Prostate gland (tissue), 2 donors: ENCODE measurements around the gene IFNAR1. TPM values are rescaled to one million over a fixed set of nuclear protein-coding genes. Genes with fewer than 3 reads are reported as not detected.
"Not testable (repeated sequence)": the region's sequence is repeated elsewhere in the genome, so short reads cannot be mapped to it uniquely, and the experiment has no call there.

Experiments
- DNase-seq: peaks from one replicate; pipeline ENCODE4 v3.0.0-alpha.2; 2019; ENCODE audit warnings: low spot score
- H3K27ac ChIP-seq, 2 donors: fragments of 200-600 bp; sonication (generic); 2 replicates each; pipeline ENCODE4 v1.5.1; 2017 to 2019
- H3K27me3 ChIP-seq: fragments of 200-600 bp; sonication (generic); replicated peaks from 2 replicates; pipeline ENCODE4 v1.5.1; 2019; ENCODE audit not compliant: insufficient read depth
- H3K36me3 ChIP-seq, 2 donors: fragments of 200-600 bp; sonication (generic); 1 replicate in 1 of 2; 2 replicates in 1 of 2; pipeline versions ENCODE4 v1.5.1 to v1.8.1; 2017 to 2019
- H3K4me1 ChIP-seq: fragments of 200-600 bp; sonication (generic); replicated peaks from 2 replicates; pipeline ENCODE4 v1.5.1; 2019
- H3K4me3 ChIP-seq, 2 donors: fragments of 200-600 bp; sonication (generic); 2 replicates each; pipeline ENCODE4 v1.5.1; 2017 to 2019
- H3K9me3 ChIP-seq: fragments of 200-600 bp; sonication (generic); 2 replicates; pipeline ENCODE4 v1.5.1; 2017
- POLR2A ChIP-seq: fragments of 450-650 bp; IDR thresholded peaks from one replicate; pipeline ENCODE4 v1.6.1; 2016; ENCODE audit warnings: antibody characterized with exemption, mild to moderate bottlenecking
- POLR2AphosphoS5 ChIP-seq: sonication (generic); formaldehyde crosslinking; IDR thresholded peaks from one replicate; pipeline ENCODE4 v1.6.1; 2017; ENCODE audit warnings: antibody characterized with exemption
- WGBS: methylation state at CpG from one replicate; pipeline ENCODE4 v1.1.5; 2018; 5-methylcytosine and 5-hydroxymethylcytosine counted together
- intact Hi-C: fragments of 100-400 bp; cut with DNase I; formaldehyde crosslinking; loops from one replicate; pipeline ENCODE4 v1.14.2; 2022
- total RNA-seq, 2 donors: library from RNA; depleted of rRNA; stranded (reverse); fragments of >200 nt; gene quantifications; one replicate each; pipeline ENCODE4 v1.1.0, GENCODE V29; 2016
- TF ChIP-seq, protein P1 (sequence below), 4 experiments: fragments of 200-600 bp in 2 of 4; fragments of 450-650 bp in 2 of 4; sonication (generic) in 2 of 4; IDR thresholded peaks; 1 replicate in 3 of 4; 2 replicates in 1 of 4; pipeline ENCODE4 v1.5.1; 2016 to 2019; ENCODE audit warnings: antibody characterized with exemption in 4 of 4, mild to moderate bottlenecking in 2 of 4, moderate library complexity in 2 of 4

The IFNAR1 gene
- total RNA-seq, 2 donors from 2014 or later: 29.8 to 34.4 TPM

DNA sequence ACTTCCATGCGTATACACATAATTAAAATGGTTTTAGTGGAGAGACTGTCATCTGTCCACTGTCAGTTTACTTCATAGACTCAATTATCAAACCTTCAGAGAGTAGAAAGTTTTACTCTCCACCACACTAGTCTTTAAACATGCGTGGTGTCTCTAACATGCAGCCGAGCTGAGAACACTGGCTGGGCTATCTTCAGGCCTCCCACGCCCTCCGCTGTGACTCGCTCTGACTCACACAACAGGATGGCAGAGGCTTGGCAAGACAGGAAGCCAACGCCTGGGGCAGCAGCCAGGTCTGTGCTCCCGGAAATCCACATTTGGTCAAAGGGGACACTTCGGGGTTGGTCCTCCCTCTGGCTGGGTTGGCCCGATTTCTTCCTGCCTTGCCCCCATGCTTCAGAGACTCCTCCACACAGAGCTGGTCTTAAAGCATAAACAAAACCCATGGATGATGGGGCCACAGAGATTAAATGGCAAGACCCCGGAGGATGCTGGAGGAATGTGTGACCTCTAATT lies 55.8 kb downstream of the IFNAR1 start:
- DNase-seq: peak; percentile 87

DNA sequence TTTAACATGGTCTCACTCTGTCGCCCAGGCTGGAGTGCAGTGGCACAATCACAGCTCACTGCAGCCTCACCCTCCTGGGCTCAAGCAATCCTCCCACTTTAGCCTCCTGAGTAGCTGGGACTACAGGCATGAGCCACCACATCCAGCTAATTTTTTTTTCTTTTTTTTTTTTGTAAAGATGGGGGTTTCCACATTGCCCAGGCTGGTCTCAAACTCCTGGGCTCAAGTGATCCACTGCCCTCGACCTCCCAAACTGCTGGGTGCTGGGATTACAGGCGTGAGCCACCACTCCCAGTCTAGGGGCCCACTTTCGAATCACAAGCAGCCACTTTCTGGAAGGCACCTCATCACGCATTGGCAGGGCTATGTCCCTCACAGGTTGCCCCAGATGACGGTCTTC lies 56.6 kb downstream of the IFNAR1 start:
- WGBS: 97% methylated on average over 6 of the region's 6 CpGs
- intact Hi-C loops, H3K27me3 ChIP-seq, DNase-seq, H3K27ac ChIP-seq, H3K36me3 ChIP-seq, H3K4me1 ChIP-seq, H3K4me3 ChIP-seq, H3K9me3 ChIP-seq: not testable (repeated sequence)

More for the DNA sequence above, 55.8 kb downstream of the IFNAR1 start:
- H3K4me1 ChIP-seq: no peaks in the 10 kb centered on the region
- no peak overlapping the region for H3K4me3 ChIP-seq
- H3K36me3 ChIP-seq: no peaks in the 10 kb centered on the region
- no peaks in the 10 kb centered on the region for H3K27me3 ChIP-seq
- intact Hi-C loops: no loop called here
- TF ChIP-seq POLR2A (peak; percentile 59), POLR2AphosphoS5 (peak; percentile 77)
- TF ChIP-seq, protein P1, sequence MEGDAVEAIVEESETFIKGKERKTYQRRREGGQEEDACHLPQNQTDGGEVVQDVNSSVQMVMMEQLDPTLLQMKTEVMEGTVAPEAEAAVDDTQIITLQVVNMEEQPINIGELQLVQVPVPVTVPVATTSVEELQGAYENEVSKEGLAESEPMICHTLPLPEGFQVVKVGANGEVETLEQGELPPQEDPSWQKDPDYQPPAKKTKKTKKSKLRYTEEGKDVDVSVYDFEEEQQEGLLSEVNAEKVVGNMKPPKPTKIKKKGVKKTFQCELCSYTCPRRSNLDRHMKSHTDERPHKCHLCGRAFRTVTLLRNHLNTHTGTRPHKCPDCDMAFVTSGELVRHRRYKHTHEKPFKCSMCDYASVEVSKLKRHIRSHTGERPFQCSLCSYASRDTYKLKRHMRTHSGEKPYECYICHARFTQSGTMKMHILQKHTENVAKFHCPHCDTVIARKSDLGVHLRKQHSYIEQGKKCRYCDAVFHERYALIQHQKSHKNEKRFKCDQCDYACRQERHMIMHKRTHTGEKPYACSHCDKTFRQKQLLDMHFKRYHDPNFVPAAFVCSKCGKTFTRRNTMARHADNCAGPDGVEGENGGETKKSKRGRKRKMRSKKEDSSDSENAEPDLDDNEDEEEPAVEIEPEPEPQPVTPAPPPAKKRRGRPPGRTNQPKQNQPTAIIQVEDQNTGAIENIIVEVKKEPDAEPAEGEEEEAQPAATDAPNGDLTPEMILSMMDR (IDR thresholded peaks at IDR 0.05): peak in 1 of 4 experiments; percentile 4
- H3K9me3 ChIP-seq: no peaks in the 10 kb centered on the region
- H3K27ac ChIP-seq: peak overlapping the region; percentile 9 to 64
- 23% methylated on average over 11 of the region's 11 CpGs for WGBS

DNA sequence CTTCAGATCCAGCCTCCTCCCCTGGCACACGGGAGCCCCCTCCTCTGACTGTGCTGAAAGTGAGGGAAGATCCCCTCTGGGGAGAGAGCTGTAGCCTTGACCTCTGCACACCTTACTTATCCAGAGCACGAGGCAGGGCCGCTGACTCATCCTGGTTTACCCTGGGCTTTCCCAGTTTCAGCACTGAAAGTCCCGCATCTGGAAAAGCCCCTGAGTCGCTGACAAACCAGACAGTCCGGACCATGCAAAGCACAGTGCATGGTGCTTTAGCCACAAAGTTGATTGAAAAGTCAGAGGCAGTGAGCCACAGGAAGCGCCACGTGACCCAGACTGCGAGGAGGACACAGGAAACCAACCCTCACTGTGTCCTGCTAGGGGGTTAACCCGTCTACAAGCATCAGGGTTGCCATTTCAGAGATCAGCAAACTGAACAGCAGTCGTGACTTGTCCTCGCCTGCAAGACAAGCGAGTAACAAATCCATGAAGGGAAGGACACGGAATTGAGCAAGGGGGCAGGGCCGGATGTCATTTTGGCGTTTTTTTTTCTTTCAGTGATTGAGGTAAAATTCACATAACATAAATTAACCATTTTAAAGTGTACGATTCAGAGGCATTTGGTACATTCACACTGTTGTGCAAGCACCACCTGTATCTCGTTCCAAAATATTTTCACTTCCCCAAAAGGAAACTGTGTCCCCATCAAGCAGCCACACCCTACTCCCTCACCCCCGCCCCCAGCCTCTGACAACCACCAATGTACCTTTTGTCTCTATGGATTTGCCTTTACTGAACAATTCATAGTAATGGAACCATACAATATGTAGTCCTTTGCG lies 58.5 kb downstream of the IFNAR1 start:
- Histone ChIP-seq H3K4me3 (no peak overlapping the region), H3K4me1 (no peaks in the 10 kb centered on the region), H3K27me3 (no peaks in the 10 kb centered on the region), H3K9me3 (no peaks in the 10 kb centered on the region), H3K36me3 (no peaks in the 10 kb centered on the region), H3K27ac (peak overlapping the region in 1 of 2 donors; percentile 23)
- peak; percentile 38 for DNase-seq
- 26% methylated on average over 20 of the region's 20 CpGs for WGBS
- intact Hi-C loops: no loop called here
- TF ChIP-seq POLR2A: no peak
- TF ChIP-seq POLR2AphosphoS5: peak; percentile 24

DNA sequence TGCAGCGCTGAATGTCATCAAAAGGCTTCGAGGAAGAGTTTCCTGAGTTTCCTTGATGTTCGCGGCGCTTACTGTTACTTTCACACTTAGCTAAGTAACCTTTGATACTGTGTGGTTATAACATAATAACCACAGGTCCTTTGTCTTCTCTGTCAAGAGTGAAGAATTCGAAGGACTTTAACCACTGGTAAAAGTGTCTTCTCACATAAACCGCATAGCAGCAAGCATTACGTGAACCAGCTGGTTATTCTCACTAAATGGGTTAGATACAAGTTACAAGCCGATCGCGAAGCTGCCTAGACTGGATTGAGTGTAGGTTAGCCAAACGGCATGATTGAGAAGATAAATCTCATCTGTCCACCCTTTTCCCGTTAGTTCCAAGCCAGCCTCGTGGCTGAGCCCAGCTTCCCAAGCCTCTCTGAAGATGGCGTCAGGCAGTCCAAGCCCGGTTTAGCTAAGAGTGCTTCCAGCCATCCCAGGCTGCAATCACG lies 60.1 kb downstream of the IFNAR1 start:
- DNase-seq: no peak
- TF ChIP-seq, protein P1 (IDR thresholded peaks at IDR 0.05): no peak
- TF ChIP-seq POLR2AphosphoS5 (no peak), POLR2A (no peak)
- Histone ChIP-seq H3K4me1 (no peaks in the 10 kb centered on the region), H3K27ac (no peak overlapping the region), H3K36me3 (no peaks in the 10 kb centered on the region), H3K27me3 (no peaks in the 10 kb centered on the region), H3K4me3 (no peak overlapping the region), H3K9me3 (no peaks in the 10 kb centered on the region)
- WGBS: 75% methylated on average over 17 of the region's 17 CpGs
- intact Hi-C loops: no loop called here

DNA sequence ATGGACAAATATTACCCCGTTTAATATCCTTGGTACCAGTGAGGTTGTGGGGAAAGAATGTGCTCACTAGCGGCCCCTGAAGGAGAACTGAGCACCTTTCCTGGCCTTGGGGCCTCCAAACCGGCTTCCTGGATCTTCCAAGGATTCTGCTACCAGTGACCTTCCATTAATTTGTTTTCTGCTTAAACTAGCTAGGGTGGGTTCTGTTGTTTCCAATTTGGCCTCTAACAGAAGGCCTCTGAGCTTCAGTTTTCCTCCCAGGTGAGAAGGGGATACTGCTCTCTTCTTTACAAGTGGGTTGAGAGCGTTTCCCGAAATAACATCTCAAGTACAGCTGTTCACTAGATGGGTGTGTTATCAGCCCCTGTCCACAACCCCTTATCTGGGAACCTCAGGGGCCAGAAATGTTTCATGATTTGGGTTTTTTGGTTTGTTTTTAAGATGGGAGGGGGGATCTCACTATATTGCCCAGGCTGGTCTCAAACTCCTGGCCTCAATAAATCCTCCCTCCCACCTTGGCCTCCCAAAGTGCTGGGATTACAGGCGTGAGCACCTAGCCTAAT lies 61.5 kb downstream of the IFNAR1 start:
- no peak for TF ChIP-seq POLR2A
- no peak for TF ChIP-seq POLR2AphosphoS5
- TF ChIP-seq, protein P1 (IDR thresholded peaks at IDR 0.05): no peak
- Histone ChIP-seq H3K36me3 (no peaks in the 10 kb centered on the region), H3K4me1 (no peaks in the 10 kb centered on the region), H3K27ac (no peak overlapping the region), H3K4me3 (no peak overlapping the region), H3K27me3 (no peaks in the 10 kb centered on the region), H3K9me3 (no peaks in the 10 kb centered on the region)
- DNase-seq: no peak
- intact Hi-C loops: no loop called here
- 86% methylated on average over 6 of the region's 6 CpGs for WGBS
